ENCODE measurements around the gene TMEM147. TPM values are rescaled to one million over a fixed set of nuclear protein-coding genes. Genes with fewer than 3 reads are reported as not detected.

The TMEM147 gene
- total and polyA plus RNA-seq, 2 of the 13 experiments (the other 11 are each of a cell fraction or from before 2014, with no cell fraction given): 141 to 176 TPM

- 0 out of 2 replicates have a peak, but pooled peaks have one; percentile 57 for TF ChIP-seq AKAP8 (CRISPR knock-in tag; IDR thresholded peaks at IDR 0.05)
These were observed 5.6 kb upstream of the TMEM147 start (continued) for GRCh38 chr19:35539850-35540249.

GRCh38 chr19:35540356-35540927 lies 5.0 kb upstream of the TMEM147 start:
- no TSS peak for BruUV-seq (replicated peaks)
- CTCF ChIA-PET (ENCODE audit: low intra/inter-chr PET ratio, low total read pairs): no interaction called here

GRCh38 chr19:35542209-35542608 lies 3.2 kb upstream of the TMEM147 start:
- no TSS peak for BruUV-seq (replicated peaks)
- ChIA-PET CTCF (ENCODE audit: low intra/inter-chr PET ratio, low total read pairs) (no interaction called here), POLR2A (no interaction called here)
- peaks cover 25% of the 10 kb centered on the region for H3K79me2 ChIP-seq (ENCODE audit: insufficient read depth, low read length)
- no peak for ATAC-seq
- in situ Hi-C loops (cut with HindIII; ENCODE audit: extremely low pct_ligation_motif_present, low pct_unique_long_range_greater_than_20kb) (no loop called here), intact Hi-C loops (cut with micrococcal nuclease; ENCODE audit: unreplicated experiment) (no loop called here)
- TF ChIP-seq AGO2 (optimal IDR thresholded peaks at IDR 0.05; ENCODE audit: low read depth, low read length) (peak; percentile 61), SP2 (CRISPR knock-in tag; IDR thresholded peaks at IDR 0.05) (no peak), NCOA5 (CRISPR knock-in tag; IDR thresholded peaks at IDR 0.05) (no peak), SCMH1 (CRISPR knock-in tag; IDR thresholded peaks at IDR 0.05; ENCODE audit: borderline replicate concordance) (no peak)
- DNase-seq (ENCODE audit: low spot score): no peak
- H3K4me1 ChIP-seq (ENCODE audit: insufficient read depth, low read length): peaks cover 45% of the 10 kb centered on the region
- H3K9ac ChIP-seq (ENCODE audit: insufficient read depth, low read depth, low read length): no peak overlapping the region
- no peaks in the 10 kb centered on the region; a peak in 1 of 5 replicates for H3K27me3 ChIP-seq (ENCODE audit: control insufficient read depth in 1 of 2, insufficient read depth in 2 of 2, low read length in 2 of 2)
- peaks cover 0 to 1% of the 10 kb centered on the region in 2 experiments; a peak in 2 of 5 replicates for H3K36me3 ChIP-seq (replicated peaks in 1 of 2; ENCODE audit: control insufficient read depth in 1 of 2, insufficient read depth in 2 of 2, low read length in 2 of 2)
- FAIRE-seq: no peak
- 97% methylated on average over 4 of the region's 11 CpGs for WGBS (ENCODE audit: low lambda C conversion rate)
- no peaks in the 10 kb centered on the region for H3K9me3 ChIP-seq (ENCODE audit: low read length)
- H3K27ac ChIP-seq (ENCODE audit: extremely low read length, insufficient read depth, low read length): no peak overlapping the region
- no peaks in the 10 kb centered on the region for H4K20me1 ChIP-seq (ENCODE audit: insufficient read depth, low read length)
- H3K4me2 ChIP-seq (ENCODE audit: low read depth, low read length): no peak overlapping the region
- H3K4me3 ChIP-seq (replicated peaks in 1 of 3; ENCODE audit: insufficient read depth in 1 of 3, low read depth in 2 of 3, low read length in 3 of 3): no peak overlapping the region
- H2AFZ ChIP-seq (ENCODE audit: low read length): no peak overlapping the region

More at GRCh38 chr19:35540356-35540927, 5.0 kb upstream of the TMEM147 start:
- Histone ChIP-seq H3K36me3 (replicated peaks in 1 of 2; ENCODE audit: control insufficient read depth in 1 of 2, insufficient read depth in 2 of 2, low read length in 2 of 2) (no peaks in the 10 kb centered on the region; a peak in 1 of 5 replicates), H3K4me2 (ENCODE audit: low read depth, low read length) (no peak overlapping the region), H3K79me2 (ENCODE audit: insufficient read depth, low read length) (peaks cover 14% of the 10 kb centered on the region), H3K9ac (ENCODE audit: insufficient read depth, low read depth, low read length) (no peak overlapping the region), H3K9me3 (ENCODE audit: low read length) (no peaks in the 10 kb centered on the region), H3K27me3 (ENCODE audit: control insufficient read depth in 1 of 2, insufficient read depth in 2 of 2, low read length in 2 of 2) (no peaks in the 10 kb centered on the region; a peak in 1 of 5 replicates), H3K27ac (ENCODE audit: extremely low read length, insufficient read depth, low read length) (no peak overlapping the region), H2AFZ (ENCODE audit: low read length) (no peak overlapping the region), H3K4me3 (replicated peaks in 1 of 3; ENCODE audit: insufficient read depth in 1 of 3, low read depth in 2 of 3, low read length in 3 of 3) (no peak overlapping the region), H4K20me1 (ENCODE audit: insufficient read depth, low read length) (no peaks in the 10 kb centered on the region), H3K4me1 (ENCODE audit: insufficient read depth, low read length) (peaks cover 33% of the 10 kb centered on the region)
- POLR2A ChIA-PET: no interaction called here
- 0 out of 2 replicates have a peak, but pooled peaks have one; percentile 2 for TF ChIP-seq AKAP8 (CRISPR knock-in tag; IDR thresholded peaks at IDR 0.05)
- TF ChIP-seq ZNF746 (CRISPR knock-in tag; IDR thresholded peaks at IDR 0.05): 0 out of 2 replicates have a peak, but pooled peaks have one; percentile 8
- no peak for TF ChIP-seq ZMAT3 (CRISPR knock-in tag; conservative IDR thresholded peaks at IDR 0.05)
- TF ChIP-seq PRPF4 (IDR thresholded peaks at IDR 0.05; ENCODE audit: low read depth, low read length, poor library complexity, severe bottlenecking): no peak
- no peak for TF ChIP-seq MED13 (CRISPR knock-in tag; IDR thresholded peaks at IDR 0.05)
- FAIRE-seq (no peak), DNase-seq (ENCODE audit: low spot score) (no peak), ATAC-seq (no peak)
- in situ Hi-C loops (cut with HindIII; ENCODE audit: extremely low pct_ligation_motif_present, low pct_unique_long_range_greater_than_20kb) (no loop called here), intact Hi-C loops (cut with micrococcal nuclease; ENCODE audit: unreplicated experiment) (no loop called here)
- 95% methylated on average over 7 of the region's 7 CpGs for WGBS (ENCODE audit: low lambda C conversion rate)

Measured in HepG2 (cell line).